ENCODE results near the gene DSN1.

GRCh38 chr20:36796875-36797274, 23.3 kb upstream of the DSN1 start:
- TF ChIP-seq, protein P1, sequence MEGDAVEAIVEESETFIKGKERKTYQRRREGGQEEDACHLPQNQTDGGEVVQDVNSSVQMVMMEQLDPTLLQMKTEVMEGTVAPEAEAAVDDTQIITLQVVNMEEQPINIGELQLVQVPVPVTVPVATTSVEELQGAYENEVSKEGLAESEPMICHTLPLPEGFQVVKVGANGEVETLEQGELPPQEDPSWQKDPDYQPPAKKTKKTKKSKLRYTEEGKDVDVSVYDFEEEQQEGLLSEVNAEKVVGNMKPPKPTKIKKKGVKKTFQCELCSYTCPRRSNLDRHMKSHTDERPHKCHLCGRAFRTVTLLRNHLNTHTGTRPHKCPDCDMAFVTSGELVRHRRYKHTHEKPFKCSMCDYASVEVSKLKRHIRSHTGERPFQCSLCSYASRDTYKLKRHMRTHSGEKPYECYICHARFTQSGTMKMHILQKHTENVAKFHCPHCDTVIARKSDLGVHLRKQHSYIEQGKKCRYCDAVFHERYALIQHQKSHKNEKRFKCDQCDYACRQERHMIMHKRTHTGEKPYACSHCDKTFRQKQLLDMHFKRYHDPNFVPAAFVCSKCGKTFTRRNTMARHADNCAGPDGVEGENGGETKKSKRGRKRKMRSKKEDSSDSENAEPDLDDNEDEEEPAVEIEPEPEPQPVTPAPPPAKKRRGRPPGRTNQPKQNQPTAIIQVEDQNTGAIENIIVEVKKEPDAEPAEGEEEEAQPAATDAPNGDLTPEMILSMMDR (IDR thresholded peaks at IDR 0.05) = no peak
- TF ChIP-seq, protein P2, sequence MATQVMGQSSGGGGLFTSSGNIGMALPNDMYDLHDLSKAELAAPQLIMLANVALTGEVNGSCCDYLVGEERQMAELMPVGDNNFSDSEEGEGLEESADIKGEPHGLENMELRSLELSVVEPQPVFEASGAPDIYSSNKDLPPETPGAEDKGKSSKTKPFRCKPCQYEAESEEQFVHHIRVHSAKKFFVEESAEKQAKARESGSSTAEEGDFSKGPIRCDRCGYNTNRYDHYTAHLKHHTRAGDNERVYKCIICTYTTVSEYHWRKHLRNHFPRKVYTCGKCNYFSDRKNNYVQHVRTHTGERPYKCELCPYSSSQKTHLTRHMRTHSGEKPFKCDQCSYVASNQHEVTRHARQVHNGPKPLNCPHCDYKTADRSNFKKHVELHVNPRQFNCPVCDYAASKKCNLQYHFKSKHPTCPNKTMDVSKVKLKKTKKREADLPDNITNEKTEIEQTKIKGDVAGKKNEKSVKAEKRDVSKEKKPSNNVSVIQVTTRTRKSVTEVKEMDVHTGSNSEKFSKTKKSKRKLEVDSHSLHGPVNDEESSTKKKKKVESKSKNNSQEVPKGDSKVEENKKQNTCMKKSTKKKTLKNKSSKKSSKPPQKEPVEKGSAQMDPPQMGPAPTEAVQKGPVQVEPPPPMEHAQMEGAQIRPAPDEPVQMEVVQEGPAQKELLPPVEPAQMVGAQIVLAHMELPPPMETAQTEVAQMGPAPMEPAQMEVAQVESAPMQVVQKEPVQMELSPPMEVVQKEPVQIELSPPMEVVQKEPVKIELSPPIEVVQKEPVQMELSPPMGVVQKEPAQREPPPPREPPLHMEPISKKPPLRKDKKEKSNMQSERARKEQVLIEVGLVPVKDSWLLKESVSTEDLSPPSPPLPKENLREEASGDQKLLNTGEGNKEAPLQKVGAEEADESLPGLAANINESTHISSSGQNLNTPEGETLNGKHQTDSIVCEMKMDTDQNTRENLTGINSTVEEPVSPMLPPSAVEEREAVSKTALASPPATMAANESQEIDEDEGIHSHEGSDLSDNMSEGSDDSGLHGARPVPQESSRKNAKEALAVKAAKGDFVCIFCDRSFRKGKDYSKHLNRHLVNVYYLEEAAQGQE (IDR thresholded peaks at IDR 0.05; ENCODE audit: insufficient read depth in 1 of 2, low read depth in 2 of 2, low read length in 1 of 2) = no peak
- TF ChIP-seq POLR2AphosphoS5 (IDR thresholded peaks at IDR 0.05; ENCODE audit: low read depth, low read length) (no peak), SIN3A (IDR thresholded peaks at IDR 0.05; ENCODE audit: borderline replicate concordance, insufficient read depth, low read depth, low read length) (no peak)

All from Panc1 (cell line).